KBM-7 (cell line): ENCODE measurements around the gene SLC27A6.
"Not testable (repeated sequence)": the region's sequence is repeated elsewhere in the genome, so short reads cannot be mapped to it uniquely, and the experiment has no call there.

ENCODE experiments used
- DNase-seq: peaks from one replicate; pipeline ENCODE4 v3.0.0-alpha.2; 2015
- in situ Hi-C: fragments of 300-500 bp; cut with MboI; formaldehyde crosslinking; loops from 2 replicates; pipeline ENCODE4 v1.14.3; 2020; ENCODE audit warnings: low sequenced_read_pairs, low pct_unique_long_range_greater_than_20kb, mixed read lengths

Gene SLC27A6

GRCh38 chr5:128984480-128984879 is 19.2 kb downstream of the SLC27A6 start:
- in situ Hi-C loops, result no loop called here
- no peak for DNase-seq

GRCh38 chr5:128988476-128988875 is 23.2 kb downstream of the SLC27A6 start:
- in situ Hi-C loops, result no loop called here
- no peak for DNase-seq

- in situ Hi-C loops, result no loop called here
- DNase-seq, result peak; percentile 5
Measured at GRCh38 chr5:129001841-129002526, 36.7 kb downstream of the SLC27A6 start.

GRCh38 chr5:129002527-129002842 is 37.2 kb downstream of the SLC27A6 start:
- in situ Hi-C loops, result no loop called here
- no peak for DNase-seq

- DNase-seq, result no peak
- in situ Hi-C loops, result no loop called here
Measured at GRCh38 chr5:129003232-129003631, 37.9 kb downstream of the SLC27A6 start.

GRCh38 chr5:129014185-129014584 is 48.9 kb downstream of the SLC27A6 start:
- no peak for DNase-seq
- in situ Hi-C loops, result no loop called here

GRCh38 chr5:129018837-129019236 is 53.5 kb downstream of the SLC27A6 start:
- DNase-seq, result no peak
- in situ Hi-C loops, result no loop called here

GRCh38 chr5:129019401-129019908 is 54.2 kb downstream of the SLC27A6 start:
- in situ Hi-C loops, result no loop called here
- no peak for DNase-seq

- in situ Hi-C loops, result no loop called here
- no peak for DNase-seq
Measured at GRCh38 chr5:129020683-129021082, 55.4 kb downstream of the SLC27A6 start.

- in situ Hi-C loops, result no loop called here
- DNase-seq, result no peak
Measured at GRCh38 chr5:129021744-129022143, 56.5 kb downstream of the SLC27A6 start.

- no peak for DNase-seq
- in situ Hi-C loops, result no loop called here
Measured at GRCh38 chr5:129022599-129022998, 57.3 kb downstream of the SLC27A6 start.

- DNase-seq, result no peak
- in situ Hi-C loops, result no loop called here
Measured at GRCh38 chr5:129027260-129027659, 62.0 kb downstream of the SLC27A6 start.

- in situ Hi-C loops, result no loop called here
Measured at GRCh38 chr5:129031886-129032683, 66.8 kb downstream of the SLC27A6 start.

GRCh38 chr5:129036257-129036656 is 71.0 kb downstream of the SLC27A6 start:
- DNase-seq, in situ Hi-C loops: not testable (repeated sequence)

More at GRCh38 chr5:129031886-129032683, 66.8 kb downstream of the SLC27A6 start:
- DNase-seq, result no peak

GRCh38 chr5:129041196-129041881 is 76.1 kb downstream of the SLC27A6 start:
- in situ Hi-C loops, result no loop called here

GRCh38 chr5:129042306-129042705 is 77.0 kb downstream of the SLC27A6 start:
- DNase-seq, result no peak
- in situ Hi-C loops, result no loop called here

More at GRCh38 chr5:129041196-129041881, 76.1 kb downstream of the SLC27A6 start:
- no peak for DNase-seq

- in situ Hi-C loops, result no loop called here
- DNase-seq, result no peak
Measured at GRCh38 chr5:129043894-129044293, 78.6 kb downstream of the SLC27A6 start.

- in situ Hi-C loops, result no loop called here
- no peak for DNase-seq
Measured at GRCh38 chr5:129046151-129046550, 80.9 kb downstream of the SLC27A6 start.

- no peak for DNase-seq
- in situ Hi-C loops, result no loop called here
Measured at GRCh38 chr5:129048509-129048908, 83.2 kb downstream of the SLC27A6 start.
